ENCODE results near the gene SQOR. TPM values are rescaled to one million over a fixed set of nuclear protein-coding genes. Genes with fewer than 3 reads are reported as not detected.

Gene SQOR
- total RNA-seq, 2 donors from 2014 or later: 21.2 to 30.7 TPM

- Histone ChIP-seq H3K9me3 (no peaks in the 10 kb centered on the region), H3K27me3 (no peaks in the 10 kb centered on the region), H3K4me1 (peaks cover 0 to 37% of the 10 kb centered on the region in 2 donors), H3K4me3 (peak overlapping the region; percentile 76 to 81), H3K27ac (peak overlapping the region; percentile 94 to 96), H3K36me3 (no peaks in the 10 kb centered on the region)
- DNase-seq (ENCODE audit: low spot score): peak; percentile 77
- TF ChIP-seq, protein P1, sequence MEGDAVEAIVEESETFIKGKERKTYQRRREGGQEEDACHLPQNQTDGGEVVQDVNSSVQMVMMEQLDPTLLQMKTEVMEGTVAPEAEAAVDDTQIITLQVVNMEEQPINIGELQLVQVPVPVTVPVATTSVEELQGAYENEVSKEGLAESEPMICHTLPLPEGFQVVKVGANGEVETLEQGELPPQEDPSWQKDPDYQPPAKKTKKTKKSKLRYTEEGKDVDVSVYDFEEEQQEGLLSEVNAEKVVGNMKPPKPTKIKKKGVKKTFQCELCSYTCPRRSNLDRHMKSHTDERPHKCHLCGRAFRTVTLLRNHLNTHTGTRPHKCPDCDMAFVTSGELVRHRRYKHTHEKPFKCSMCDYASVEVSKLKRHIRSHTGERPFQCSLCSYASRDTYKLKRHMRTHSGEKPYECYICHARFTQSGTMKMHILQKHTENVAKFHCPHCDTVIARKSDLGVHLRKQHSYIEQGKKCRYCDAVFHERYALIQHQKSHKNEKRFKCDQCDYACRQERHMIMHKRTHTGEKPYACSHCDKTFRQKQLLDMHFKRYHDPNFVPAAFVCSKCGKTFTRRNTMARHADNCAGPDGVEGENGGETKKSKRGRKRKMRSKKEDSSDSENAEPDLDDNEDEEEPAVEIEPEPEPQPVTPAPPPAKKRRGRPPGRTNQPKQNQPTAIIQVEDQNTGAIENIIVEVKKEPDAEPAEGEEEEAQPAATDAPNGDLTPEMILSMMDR (IDR thresholded peaks at IDR 0.05): peak; percentile 53 to 64
Measured at GRCh38 chr15:45635191-45635638, 386 bp downstream of the SQOR start.

DNA sequence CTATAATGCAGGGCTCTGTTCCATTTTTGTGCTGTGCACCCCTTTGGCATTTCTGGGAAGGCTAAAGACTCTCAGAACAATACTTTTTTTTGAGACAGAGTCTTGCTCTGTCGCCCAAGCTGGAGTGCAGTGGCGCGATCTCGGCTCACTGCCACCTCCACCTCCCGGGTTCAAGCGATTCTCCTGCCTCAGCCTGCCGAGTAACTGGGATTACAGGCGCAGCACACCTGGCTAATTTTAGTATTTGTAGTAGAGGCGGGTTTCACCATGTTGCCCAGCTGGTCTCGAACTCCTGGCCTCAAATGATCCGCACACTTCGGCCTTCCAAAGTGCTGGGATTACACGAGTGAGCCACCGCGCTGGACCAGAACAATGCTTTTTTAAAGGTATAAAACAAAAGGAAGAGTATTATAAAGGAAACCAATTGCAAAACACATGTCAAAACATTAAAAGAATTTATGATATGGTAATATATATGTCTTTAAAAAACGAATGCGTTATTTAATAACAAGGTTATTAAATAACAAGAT is 999 bp downstream of the SQOR start:
- H3K4me3 ChIP-seq: peak overlapping the region; percentile 76 to 81
- no peaks in the 10 kb centered on the region for H3K27me3 ChIP-seq
- DNase-seq (ENCODE audit: low spot score): no peak
- no peaks in the 10 kb centered on the region for H3K36me3 ChIP-seq
- no peaks in the 10 kb centered on the region for H3K9me3 ChIP-seq
- peaks cover 0 to 41% of the 10 kb centered on the region in 2 donors for H3K4me1 ChIP-seq
- TF ChIP-seq, protein P1 (IDR thresholded peaks at IDR 0.05): no peak
- H3K27ac ChIP-seq: peak overlapping the region; percentile 94 to 96

DNA sequence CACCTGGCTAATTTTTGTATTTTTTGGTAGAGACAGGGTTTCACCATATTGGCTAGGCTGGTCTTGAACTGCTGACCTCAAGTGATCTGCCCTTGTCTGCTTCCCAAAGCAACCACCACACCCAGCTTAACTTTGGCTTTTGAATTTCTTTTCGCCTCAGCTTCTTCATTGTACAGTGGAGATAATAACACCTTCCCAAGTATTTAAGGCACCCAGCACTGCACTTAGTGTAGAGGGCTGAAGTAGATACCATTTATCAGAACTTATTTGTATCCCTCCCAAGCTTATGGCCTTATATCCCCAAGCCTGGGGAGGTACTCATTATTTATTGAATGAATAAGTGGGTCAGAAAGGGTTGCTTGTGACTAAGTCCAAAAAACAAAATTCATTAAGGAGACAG is 2.3 kb downstream of the SQOR start:
- H3K27ac ChIP-seq: peak overlapping the region; percentile 65 to 72
- peak overlapping the region in 1 of 2 donors; percentile 12 for H3K4me3 ChIP-seq
- TF ChIP-seq, protein P1 (IDR thresholded peaks at IDR 0.05): no peak
- H3K36me3 ChIP-seq: no peaks in the 10 kb centered on the region
- no peaks in the 10 kb centered on the region for H3K9me3 ChIP-seq
- no peak for DNase-seq (ENCODE audit: low spot score)
- peaks cover 0 to 54% of the 10 kb centered on the region in 2 donors for H3K4me1 ChIP-seq
- H3K27me3 ChIP-seq: no peaks in the 10 kb centered on the region

DNA sequence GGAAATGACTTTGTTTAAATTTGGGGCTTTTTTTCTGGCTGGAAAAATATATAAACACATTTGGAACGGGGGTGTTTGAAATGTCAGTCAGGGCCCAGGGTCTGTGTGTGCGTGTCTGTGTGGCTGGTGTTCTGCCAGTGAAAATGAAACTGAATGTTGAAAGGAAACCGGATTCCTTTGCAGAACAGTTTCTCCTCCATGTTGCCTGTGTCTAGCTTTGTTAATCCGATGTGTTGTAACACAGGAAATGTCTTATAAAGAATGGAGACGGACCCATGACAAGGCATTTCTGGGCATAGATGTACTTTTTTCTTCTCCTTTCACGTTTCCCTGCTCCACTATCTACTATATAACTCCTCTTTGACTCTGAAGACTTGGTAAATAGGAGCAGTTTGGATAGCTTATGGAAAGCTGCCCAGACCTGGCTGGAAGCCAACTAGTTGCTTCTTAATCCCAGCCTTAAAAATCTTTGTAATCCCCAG is 2.8 kb downstream of the SQOR start:
- no peaks in the 10 kb centered on the region for H3K36me3 ChIP-seq
- peak overlapping the region in 1 of 2 donors; percentile 12 for H3K4me3 ChIP-seq
- no peak for DNase-seq (ENCODE audit: low spot score)
- H3K27me3 ChIP-seq: no peaks in the 10 kb centered on the region
- peaks cover 0 to 57% of the 10 kb centered on the region in 2 donors for H3K4me1 ChIP-seq
- H3K27ac ChIP-seq: peak overlapping the region; percentile 65 to 72
- H3K9me3 ChIP-seq: no peaks in the 10 kb centered on the region
- TF ChIP-seq, protein P1 (IDR thresholded peaks at IDR 0.05): no peak

DNA sequence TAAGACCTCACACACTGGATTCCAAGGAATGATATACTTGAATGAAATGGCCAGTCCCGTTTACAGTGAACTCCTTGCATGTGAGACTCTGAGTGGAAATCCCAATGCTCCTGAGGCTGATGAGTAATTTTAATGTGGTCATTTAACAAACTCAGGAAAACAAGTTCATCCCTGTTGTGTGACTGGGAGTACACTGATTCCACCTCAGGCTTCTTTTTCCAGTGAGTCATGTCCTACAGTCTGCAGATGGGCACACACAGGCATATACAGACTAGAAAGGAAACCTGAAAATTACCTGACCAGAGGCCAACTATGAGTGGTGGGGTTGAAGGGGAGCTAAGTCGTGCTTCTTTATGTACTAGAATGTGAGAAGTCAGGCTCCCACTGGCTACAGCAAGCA is 5.8 kb downstream of the SQOR start:
- H3K4me1 ChIP-seq: peaks cover 0 to 66% of the 10 kb centered on the region in 2 donors
- no peaks in the 10 kb centered on the region for H3K27me3 ChIP-seq
- peak overlapping the region; percentile 28 to 55 for H3K27ac ChIP-seq
- H3K9me3 ChIP-seq: no peaks in the 10 kb centered on the region
- TF ChIP-seq, protein P1 (IDR thresholded peaks at IDR 0.05): no peak
- H3K36me3 ChIP-seq: no peaks in the 10 kb centered on the region
- H3K4me3 ChIP-seq: no peak overlapping the region
- no peak for DNase-seq (ENCODE audit: low spot score)

DNA sequence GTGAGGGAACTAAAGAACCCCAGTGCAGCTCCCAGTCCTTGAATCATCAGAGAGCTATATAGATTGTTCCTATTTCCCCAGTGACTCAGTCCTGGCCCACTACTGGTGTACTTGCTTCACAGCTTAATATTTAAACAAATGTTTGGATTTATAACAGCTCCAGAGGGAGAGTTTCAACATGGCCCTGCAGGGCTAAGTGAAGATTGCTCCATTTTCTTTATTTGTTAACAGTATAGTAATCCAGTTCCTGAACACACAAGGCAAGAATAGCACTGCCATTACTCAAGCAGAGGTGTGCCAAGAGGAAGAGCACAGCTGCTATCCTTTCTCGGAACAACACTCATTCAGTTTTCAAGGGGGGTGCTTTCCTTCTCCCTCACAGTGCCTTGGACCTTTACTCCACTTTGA is 6.5 kb downstream of the SQOR start:
- Histone ChIP-seq H3K36me3 (no peaks in the 10 kb centered on the region), H3K4me1 (peaks cover 0 to 69% of the 10 kb centered on the region in 2 donors), H3K4me3 (no peak overlapping the region), H3K27ac (peak overlapping the region; percentile 28 to 55), H3K9me3 (no peaks in the 10 kb centered on the region), H3K27me3 (no peaks in the 10 kb centered on the region)
- DNase-seq (ENCODE audit: low spot score): no peak
- TF ChIP-seq, protein P1 (IDR thresholded peaks at IDR 0.05): no peak

All from right atrium auricular region (tissue), 2 donors.